Limb (tissue), 2 donors: Measurements from ENCODE around the gene GLS.

Experiments used
- DNase-seq, 2 donors: peaks; one replicate each; pipeline ENCODE4 v3.0.0-alpha.2; 2016; ENCODE audit errors: extremely low spot score in 2 of 2

The GLS gene

GRCh38 chr2:191012845-191013681, 132.4 kb downstream of the GLS start:
- DNase-seq = no peak

GRCh38 chr2:191013682-191013931, 133.0 kb downstream of the GLS start:
- DNase-seq = no peak

- peak; percentile 96 to 98 for DNase-seq
Observed at GRCh38 chr2:191013932-191014652, 133.5 kb downstream of the GLS start, which contains the start of gene STAT1. Gene STAT1, minus strand, starts transcription at chr2:191014171. Its CDS starts 4,168 bp downstream, at chr2:191010003.

GRCh38 chr2:191014653-191015020, 134.0 kb downstream of the GLS start:
- no peak for DNase-seq
